NOMO-1 treated with DMSO at 0.1 percent for 48 hours (cell line): ENCODE data around the gene TBC1D10A.
"Not testable (repeated sequence)": the region's sequence is repeated elsewhere in the genome, so short reads cannot be mapped to it uniquely, and the experiment has no call there.

Source experiments
- DNase-seq: peaks from one replicate; lab custom pipeline; 2025; ENCODE audit not compliant: unreplicated experiment; lab: John Stamatoyannopoulos, UW

The TBC1D10A gene

DNA sequence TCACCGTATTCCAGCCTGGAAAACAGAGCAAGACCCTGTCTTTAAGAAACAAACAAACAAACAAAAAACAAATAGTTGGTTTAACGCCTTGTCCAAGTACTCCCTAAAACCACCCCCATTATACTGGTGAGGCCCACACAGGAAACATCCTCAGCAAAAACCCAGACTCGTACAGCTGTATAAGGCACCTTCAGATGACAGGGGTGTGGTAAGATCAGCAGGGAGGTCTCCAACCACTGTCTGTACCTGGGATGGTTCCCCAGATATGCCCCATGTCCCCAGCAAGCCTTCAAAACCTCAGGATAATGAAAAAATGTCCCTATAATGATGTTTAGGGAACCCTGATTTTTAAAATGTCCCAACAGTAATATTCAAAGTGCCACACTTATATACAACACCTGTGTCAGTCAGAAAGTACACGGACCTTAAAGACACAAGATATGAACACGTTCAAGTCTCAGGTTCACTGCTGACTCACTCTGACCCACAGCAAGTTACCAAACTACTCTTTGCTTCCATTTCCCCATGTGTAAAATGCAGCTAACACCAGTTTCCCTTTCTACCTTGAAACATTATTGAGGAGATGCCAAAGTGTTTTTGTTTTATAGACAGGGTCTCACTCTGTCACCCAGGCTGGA, 20.6 kb upstream of the TBC1D10A start:
- DNase-seq, result no peak

- no peak for DNase-seq
Observed at GRCh38 chr22:30344447-30345200, 17.9 kb upstream of the TBC1D10A start.

DNA sequence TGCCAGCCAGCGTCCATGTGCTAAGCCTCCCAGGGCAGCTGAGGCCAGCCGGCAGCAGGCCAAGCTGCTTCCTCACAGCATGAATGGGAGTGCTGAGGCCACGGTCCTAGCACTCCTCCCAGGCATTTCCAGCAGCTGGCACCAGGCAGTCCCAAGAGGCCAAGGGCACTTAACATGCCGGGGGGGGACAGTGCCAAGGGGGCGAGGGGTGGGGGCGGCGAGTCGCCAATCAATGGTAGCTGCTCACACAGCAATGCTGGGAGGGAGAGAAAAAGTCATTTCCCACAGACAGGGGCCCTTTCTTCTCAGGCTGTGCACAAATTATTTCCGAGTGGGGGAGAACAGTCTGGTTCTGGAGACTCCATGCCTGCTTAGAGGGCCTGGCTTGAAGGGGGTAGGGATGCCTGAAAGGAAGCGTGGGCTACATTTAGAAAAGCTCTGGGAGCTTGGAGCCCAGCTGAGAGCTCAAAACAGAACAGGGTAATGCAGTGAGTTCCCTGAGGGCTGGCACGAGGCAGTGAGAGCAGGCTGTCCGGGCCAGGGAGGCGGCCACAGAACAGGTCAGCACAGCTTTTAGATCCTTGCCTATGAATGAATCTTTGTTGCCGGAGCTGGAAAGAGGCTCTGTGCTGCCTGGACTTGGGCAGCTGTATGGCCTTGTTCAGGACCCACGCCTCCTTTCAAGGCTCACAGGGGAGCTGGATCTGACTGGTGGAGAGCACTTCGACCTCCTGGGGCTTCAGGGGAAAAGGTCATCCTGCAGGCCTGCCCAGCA, 14.4 kb upstream of the TBC1D10A start:
- no peak for DNase-seq

- no peak for DNase-seq
Observed at GRCh38 chr22:30338802-30339201, 12.1 kb upstream of the TBC1D10A start.

GRCh38 chr22:30338341-30338740, 11.6 kb upstream of the TBC1D10A start:
- not testable (repeated sequence) for DNase-seq

DNA sequence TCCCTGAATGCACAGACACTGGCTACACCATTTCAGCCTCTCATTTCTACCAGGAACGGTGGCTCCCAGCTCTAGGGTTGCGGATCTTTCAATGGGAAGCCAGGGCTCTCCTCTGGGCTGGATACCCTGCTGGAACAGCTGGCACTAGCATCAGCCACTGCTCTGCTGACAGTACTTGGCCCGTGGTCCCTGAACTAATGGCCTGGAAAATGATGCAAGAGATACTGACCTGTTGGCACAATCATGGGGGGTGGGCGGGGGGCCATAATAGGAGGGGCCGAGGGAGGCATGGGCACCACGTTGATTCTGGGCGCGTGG, 10.7 kb upstream of the TBC1D10A start:
- no peak for DNase-seq

GRCh38 chr22:30336752-30337460, 10.2 kb upstream of the TBC1D10A start:
- no peak for DNase-seq

DNA sequence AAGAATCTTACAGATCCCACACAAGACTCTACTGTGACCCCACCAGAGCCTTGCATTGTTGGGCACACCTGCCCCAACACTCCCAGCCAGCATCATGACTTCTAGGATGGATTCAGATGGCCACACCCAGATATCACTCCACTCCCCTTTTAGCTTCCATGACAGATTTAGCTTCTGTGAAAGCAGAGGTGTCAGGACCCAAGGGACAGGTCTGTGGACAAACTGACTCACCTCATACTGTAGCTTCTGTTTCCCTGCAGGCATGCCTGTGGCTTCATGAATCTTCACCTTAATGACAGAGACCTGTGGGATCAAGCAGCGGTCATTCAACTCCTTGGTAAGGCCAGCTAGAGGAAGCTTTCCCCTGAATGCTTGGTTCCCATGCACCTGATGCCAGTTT, 8.5 kb upstream of the TBC1D10A start:
- DNase-seq, result no peak

DNA sequence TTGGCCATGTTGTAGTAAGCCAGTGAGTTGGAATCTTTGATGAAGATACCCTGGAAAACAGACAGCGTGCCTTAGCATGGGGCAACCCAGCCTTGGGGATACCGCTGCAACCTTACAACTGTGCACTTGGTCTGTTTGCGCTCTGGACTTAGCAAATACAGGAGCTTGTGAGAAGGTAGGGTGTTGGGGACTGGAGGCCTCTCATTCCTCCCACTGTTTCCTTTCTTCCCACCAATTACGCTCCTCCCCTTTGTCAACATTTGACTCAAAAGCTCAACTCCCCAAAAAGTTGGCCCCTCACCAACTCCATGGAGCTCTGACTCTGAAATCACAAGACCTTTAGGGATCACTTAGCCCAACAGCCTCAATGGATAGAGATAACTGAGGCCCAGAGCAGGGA, 7.9 kb upstream of the TBC1D10A start:
- DNase-seq, result no peak

GRCh38 chr22:30333707-30334087, 7.0 kb upstream of the TBC1D10A start:
- no peak for DNase-seq

DNA sequence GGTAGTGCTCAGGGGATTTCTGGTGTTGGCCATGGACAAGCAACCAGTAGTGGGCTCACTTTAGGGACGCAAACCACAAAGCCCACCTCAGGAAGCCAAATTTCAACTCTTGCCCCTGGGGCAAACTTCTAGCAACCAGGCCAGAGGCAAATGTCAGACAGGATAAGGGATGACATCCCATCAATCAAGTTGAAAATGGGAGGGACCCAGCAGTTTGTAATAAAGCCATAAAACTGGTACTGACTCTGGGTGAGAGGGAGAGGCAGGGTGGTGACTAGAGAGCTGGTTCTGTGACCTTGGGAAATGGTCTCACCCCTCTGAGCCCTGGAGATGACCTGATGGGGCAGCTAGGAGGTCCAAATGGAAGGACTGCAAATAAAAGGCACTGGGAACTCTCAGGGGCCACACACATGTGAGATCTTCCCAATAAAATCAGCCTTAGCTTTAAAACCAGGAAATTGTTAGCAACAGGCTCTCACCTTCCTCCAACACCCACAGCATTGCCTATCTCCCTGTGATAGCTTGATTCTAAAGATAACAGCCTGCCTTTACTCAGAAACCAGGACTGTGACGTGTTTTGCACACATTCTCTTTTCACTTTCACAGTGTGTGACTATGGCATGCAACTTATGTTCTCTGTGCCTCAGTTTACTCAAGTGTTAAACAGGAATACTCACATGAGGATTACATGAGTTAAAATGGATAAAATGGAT, 6.4 kb upstream of the TBC1D10A start:
- DNase-seq, result no peak

DNA sequence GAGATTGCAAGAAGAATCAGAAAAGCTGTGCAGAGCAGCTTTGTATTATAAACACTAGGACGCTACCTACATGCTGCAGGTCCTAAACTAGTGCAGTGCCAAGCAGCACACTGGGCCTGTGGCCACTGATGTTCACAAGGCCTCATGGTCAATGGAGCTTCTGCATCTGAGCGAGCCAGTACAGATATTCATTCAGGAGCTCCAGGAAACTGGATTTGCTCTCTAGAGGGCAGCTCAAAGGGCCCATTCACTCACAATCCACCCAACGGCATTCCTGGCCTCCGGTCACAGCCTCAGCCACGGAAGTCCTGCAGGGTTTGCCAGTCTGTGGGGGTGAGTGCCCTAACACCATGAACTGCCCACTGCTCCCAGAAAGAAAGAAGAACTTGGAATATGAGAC, 5.8 kb upstream of the TBC1D10A start:
- no peak for DNase-seq

DNA sequence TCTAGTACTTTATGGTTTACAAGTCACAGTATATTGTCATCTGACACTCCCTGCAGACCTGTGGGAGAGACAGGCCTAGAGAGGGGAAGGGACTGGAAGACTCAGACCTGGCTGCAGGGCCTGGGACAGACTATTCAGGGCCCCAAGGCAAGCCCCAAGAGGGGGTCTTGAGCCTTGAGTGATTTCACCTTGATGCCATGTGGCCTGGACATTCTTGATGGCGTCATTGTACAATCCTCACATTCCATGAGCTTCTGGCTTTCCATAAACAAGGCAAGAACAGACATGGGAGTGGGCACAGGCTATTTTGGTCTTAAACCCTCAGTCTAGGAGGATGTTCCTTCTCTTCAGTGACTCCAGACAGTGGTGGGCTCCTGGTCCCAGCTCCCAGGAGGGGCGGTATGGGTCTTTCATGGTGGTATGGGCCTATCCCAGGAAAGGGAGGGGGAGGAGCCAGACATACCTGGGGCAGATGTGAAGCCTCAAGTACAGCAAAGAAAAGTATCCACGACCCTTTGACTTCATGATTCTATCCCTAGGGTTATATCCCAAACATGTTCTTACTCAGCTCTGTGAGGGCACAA, 1.8 kb upstream of the TBC1D10A start:
- DNase-seq, result no peak

- no peak for DNase-seq
Observed at GRCh38 chr22:30327864-30328345, 1.2 kb upstream of the TBC1D10A start.

DNA sequence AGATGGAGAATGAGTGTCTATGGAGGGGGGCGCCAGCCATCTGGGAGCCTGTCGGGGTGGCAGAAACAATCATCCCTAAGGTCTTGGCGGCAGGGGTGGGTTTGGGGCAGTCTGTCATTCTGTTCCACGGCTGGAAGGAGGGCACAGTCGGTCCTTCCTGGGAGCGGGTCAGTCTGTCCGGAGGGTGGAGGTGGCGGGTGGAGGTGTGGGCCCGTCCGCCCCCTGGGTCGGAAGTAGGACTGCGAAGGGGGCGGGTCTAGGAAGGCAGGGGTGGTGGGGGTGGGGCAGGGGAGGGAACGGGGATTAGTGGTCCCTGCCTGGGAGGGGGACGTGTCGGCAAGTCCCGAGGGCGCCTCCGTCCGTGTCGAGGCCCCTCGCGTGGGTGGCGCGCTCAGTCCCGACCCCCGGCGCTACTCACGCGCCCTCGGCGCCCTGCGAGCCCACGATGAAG, 461 bp downstream of the TBC1D10A start:
- no peak for DNase-seq

- DNase-seq, result no peak
Observed at GRCh38 chr22:30325724-30326254, 952 bp downstream of the TBC1D10A start.

DNA sequence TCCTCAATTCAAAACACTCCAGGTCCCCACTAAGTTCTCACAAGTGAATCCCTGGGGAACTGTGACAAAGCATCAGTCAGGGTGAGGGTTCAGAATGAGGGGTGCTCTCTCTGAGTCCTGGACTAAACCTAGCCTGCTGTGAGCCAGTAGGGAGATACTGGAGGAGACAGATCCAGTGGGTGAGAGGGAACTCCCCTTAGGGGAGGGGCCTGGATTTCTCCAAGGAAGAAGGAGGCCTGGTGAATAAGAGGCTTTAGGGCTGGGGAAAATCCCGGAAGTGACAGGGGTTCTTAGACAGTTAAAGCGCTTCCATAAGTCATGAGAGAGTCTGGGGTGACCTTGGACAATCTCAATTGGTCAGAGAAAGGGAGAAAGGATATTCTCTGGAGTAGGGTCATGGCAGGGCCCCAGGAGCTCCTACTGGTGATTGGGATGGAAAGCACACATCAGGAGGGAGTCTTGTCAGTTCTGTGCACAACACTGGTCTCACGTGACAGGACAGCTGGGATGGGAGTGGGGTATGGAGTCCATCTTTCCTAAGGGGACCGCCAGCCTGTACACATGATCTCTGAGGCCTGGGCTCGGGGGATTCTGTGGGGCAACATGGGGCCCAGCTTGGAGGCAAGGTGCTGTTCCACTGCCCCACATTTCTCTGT, 1.5 kb downstream of the TBC1D10A start:
- no peak for DNase-seq

DNA sequence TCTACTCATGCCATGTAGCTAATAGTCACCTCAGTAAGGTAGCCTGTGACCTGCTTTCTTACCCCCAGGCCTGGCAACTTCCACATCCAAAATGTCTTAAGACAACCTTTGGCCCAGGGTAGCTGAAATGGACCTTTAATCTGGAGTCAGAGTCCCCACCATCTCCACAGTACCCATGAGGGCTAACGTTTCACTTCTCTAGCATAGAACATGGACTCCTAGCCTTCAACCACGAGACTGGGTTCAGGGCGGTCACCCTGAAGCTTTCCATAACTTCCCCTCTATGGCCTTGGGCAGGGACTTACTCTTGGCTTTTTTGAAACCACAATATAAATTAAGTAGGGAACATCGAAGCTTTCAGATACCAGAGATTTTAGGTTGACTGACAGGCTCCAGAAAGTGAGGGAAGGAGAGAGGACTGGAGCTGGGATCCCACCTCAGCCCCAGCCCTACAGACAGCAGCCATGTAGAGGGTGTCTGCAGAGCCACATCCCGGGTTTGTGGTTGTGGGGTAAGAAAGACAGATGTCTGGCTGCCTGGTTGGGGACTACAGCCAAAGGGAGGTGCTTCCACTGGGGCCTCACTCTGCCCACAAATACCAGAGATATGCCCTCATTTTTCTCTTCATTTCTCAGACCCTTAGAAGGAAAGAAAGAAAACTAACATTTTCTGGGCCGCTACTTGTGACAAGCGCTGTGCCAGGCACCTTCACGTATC, 2.6 kb downstream of the TBC1D10A start:
- no peak for DNase-seq

DNA sequence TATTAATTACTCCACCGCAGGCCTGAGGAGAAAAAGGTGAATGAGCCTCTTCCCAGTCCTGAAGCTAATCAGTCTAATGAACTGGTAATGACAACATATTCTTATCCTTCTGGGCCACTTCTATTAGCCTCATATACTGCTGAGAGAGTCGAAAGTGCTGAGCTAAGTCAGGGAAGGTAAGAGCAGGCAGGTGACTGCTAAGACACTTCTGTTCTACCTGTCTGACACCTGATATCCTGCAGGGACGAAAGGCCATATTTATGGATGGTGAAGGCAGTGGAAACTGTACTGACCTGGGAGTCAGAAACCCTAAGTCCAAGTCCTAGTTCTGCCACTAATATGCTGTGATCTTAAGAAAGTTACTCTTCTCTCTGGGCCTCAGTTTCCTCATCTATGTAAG, 3.5 kb downstream of the TBC1D10A start:
- DNase-seq, result no peak
